GM21737 (cell line): ENCODE measurements around the gene CYREN.
"Not testable (repeated sequence)": the region's sequence is repeated elsewhere in the genome, so short reads cannot be mapped to it uniquely, and the experiment has no call there.

Experiments
- ATAC-seq: cut with Tn5 transposase; IDR thresholded peaks from one replicate; pipeline ENCODE4 v1.9.1; 2021; ENCODE audit warnings: mild to moderate bottlenecking, moderate library complexity; ENCODE audit not compliant: unreplicated experiment

Gene CYREN

DNA sequence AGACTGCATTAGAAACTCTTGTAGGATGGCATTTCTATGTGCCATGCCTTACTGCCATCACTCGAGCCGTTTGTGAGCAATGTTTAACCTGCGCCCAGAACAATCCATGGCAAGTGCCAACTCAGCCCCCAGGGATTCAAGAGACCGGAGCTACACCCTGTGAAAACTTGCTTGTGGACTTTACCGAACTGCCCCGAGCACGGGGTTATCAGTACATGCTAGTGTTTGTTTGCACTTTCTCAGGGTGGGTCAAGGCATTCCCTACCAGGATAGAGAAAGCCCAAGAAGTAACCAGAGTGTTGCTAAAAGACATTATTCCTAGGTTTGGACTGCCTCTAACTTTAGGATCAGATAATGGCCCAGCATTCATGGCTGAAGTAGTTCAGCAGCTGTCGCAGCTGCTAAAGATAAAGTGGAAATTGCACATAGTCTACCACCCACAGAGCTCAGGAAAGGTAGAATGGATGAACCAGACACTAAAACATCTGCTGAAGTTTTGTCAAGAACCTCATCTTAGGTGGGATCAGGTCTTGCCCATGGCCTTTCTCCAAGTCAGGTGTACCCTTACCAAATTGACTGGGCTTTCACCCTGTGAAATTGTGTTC, 8.9 kb upstream of the CYREN start:
- ATAC-seq: no peak

DNA sequence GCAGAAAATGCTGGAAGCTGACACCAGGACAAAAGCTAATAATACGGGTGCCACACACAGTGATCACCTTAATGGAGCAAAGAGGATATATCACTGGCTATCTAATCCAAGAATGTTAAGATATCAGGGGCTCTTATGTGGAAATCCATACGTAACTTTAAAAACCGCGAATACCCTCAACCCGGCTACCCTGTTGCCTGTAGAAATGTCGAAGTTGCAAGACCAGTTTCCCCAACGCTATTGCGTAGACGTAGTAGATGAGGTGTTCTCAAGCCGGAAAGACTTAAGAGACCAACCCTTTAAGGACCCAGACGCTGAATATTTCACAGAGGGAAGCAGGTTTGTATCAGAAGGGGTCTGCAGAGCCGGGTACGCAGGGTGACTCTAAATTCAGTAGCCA, 7.9 kb upstream of the CYREN start:
- ATAC-seq: no peak

DNA sequence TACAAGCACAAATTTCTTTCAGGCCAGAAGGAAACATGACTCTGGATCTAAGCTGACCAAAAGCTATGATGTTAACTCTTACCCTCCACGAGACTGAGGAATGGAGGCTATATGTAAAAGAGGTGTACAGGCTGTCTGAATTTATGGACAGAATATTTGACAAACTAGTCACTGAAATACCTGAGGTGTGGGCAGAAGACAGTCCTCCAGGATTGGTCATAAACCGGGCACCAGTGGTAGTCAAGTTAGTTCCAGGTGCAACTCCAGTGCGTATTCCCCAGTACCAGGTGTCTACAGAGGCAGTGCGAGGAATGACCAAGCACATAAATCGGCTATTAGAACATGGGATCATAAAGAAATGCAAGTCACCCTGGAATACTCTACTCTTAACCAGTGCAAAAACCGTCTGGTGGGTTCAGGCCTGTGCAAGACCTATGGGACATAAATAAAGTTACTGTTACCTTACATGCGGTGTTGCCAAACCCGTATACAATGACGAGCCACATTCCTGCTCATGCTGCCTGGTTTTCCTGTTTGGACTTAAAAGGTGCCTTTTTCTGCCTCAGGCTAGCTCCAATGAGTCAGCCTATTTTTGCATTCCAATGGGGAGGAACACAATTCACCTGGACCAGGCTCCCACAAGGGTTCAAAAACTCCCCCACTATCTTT, 6.7 kb upstream of the CYREN start:
- ATAC-seq: no peak

GRCh38 chr7:135175931-135176330, 5.4 kb upstream of the CYREN start:
- no peak for ATAC-seq

GRCh38 chr7:135174941-135175340, 4.4 kb upstream of the CYREN start:
- ATAC-seq: no peak

GRCh38 chr7:135173916-135174315, 3.4 kb upstream of the CYREN start:
- ATAC-seq: not testable (repeated sequence)

DNA sequence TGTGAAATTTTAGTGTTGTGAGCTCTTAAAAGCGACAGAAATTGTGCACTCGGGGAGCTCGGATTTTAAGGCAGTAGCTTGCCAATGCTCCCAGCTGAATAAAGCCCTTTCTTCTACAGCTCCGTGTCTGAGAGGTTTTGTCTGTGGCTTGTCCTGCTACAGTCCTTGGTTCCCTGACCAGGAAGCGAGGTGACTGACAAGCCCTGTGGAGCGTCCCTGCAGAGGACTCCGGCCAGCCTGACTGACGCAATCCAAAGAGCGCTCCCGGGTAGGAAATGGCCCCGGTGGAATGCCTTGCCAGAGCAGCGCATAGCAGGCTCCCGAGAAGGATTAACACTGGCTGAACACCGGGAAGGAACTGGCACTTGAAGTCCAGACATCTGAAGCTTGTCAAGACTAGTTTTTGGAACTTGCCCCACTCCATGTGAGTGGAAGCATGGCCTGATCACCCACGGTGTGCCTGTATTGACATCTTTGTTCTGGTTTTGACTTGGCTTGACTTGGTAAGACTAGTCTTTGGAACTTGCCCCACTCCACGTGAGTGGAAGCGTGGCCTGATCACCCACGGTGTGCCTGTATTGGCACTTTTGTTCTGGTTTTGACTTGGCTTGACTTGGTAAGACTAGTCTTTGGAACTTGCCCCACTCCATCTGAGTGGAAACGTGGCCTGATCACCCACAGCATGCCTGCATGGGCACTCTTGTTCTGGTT, 1.2 kb upstream of the CYREN start:
- not testable (repeated sequence) for ATAC-seq

DNA sequence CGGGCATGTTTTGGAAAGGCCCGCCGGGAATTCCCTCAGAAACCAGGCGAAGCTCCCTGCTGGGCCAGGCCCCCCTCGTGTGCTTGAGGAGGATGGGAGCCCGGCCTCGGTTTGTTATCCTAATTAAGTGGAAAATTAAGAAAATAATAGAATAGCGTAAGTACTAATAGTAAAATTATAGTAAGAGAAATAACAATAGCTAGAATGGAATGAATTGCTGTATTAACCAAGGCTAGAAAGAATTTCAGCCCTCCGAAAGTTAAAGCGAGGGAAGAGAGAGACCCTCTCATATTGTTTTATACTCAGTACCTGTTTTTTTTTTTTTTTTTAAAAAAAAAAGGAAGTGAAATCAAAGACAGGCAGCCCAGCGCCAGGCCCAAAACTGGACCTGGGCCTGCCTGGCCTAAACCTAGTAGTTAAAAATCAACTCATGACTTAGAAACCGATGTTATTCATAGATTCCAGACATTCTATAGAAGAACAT, 533 bp upstream of the CYREN start:
- ATAC-seq: not testable (repeated sequence)

DNA sequence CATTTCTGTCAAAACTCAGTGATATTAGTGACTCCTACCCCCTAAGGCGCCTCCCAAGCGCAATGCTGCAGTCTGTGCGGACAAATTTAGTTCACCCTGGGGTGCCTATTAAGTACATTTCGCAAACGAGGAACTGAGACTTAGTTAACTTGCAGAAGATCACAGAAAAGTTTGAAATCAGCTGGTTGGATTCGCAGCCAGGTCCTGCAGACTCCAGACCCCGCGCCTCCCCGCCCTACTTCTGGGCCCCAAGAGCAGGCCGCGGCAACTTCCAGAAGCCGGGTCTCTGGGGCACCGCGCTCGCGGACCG, 588 bp downstream of the CYREN start:
- ATAC-seq: no peak

GRCh38 chr7:135169141-135169963, 1.2 kb downstream of the CYREN start:
- peak; percentile 35 for ATAC-seq

DNA sequence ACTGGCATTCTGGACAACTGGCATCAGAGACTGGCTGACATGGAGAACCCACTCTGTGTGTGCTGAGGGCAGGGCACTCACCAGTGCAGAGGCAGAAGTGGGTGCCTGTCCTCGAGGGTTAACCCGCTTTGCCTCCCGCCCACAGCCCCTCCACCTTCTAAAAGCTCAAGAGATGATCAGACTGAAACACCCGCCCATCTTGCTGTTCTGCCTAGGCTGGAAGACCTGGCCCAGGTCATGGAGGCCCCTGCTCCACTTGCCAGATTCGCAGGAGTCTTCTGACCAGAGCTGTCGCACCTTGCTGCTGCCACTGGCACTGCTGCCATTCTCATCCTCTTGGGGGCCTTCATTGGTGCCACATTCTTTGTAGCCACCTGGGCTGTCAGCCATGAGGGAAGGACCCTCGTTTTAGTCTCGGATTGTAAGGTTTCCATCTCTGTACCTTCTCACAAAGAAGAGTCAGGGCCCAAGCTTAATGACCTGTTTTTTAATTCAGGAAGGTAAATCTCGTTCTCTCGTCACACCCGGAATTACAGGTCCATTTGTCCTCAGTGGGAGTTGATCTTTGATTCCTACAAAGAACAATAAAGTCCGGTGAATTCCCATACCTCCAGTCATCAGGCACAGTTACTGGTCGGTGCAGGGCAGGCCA, 1.9 kb downstream of the CYREN start:
- ATAC-seq: no peak

DNA sequence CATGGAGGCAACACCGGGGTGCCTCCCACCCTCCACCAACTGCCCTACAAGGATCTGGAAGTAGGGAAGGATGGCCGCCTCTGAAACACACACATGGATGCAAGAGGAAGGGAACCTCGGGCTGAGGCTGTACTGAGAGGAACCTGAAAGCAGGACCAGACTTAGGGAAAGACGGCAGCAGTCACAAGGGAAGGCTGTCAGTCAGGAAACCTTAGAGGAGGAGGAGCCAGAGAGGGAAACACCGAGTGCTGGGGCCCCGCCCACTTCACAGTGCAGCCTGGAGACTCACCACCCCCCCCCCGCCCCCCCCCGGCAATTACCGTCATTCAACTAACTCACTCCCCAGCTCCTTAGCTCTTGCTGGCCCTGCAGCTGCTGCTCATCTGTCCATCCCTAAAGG, 2.5 kb downstream of the CYREN start:
- no peak for ATAC-seq

DNA sequence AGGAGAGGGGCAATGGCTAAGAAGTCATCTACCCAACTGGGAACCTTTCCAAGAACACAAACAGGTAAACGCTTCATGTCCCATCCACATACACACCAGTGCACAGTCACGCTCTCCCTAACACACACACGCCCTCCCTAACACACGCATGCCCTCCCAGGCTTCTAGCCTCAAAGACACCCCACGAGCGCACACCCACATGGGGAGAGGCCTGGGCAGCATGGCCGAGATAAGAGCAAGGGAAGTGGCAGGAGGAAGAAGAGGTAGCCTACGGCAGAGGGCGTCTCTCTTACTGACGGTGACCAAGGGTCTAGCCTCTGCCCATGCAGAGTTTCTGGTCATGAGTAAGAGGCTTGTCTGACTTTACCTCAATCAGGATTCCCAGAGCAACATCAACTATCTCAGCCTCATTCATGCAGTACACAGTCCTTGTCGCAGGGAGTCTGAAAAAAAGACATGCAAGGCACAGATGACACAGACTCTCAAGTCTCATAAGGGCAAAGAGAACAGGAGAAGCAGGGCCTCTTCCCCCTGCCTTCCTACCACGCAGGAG, 3.1 kb downstream of the CYREN start:
- no peak for ATAC-seq

- ATAC-seq: no peak
Measured at GRCh38 chr7:135166338-135166990, 4.0 kb downstream of the CYREN start.

GRCh38 chr7:135165862-135166261, 4.6 kb downstream of the CYREN start:
- ATAC-seq: no peak

DNA sequence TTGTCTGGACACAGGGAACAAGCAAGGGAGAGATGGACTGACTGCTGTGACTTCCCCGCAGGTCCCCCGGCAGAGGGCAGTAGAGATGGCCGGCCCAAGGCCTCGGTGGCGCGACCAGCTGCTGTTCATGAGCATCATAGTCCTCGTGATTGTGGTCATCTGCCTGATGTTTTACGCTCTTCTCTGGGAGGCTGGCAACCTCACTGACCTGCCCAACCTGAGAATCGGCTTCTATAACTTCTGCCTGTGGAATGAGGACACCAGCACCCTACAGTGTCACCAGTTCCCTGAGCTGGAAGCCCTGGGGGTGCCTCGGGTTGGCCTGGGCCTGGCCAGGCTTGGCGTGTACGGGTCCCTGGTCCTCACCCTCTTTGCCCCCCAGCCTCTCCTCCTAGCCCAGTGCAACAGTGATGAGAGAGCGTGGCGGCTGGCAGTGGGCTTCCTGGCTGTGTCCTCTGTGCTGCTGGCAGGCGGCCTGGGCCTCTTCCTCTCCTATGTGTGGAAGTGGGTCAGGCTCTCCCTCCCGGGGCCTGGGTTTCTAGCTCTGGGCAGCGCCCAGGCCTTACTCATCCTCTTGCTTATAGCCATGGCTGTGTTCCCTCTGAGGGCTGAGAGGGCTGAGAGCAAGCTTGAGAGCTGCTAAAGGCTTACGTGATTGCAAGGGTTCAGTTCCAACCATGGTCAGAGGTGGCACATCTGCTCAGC, 6.0 kb downstream of the CYREN start:
- ATAC-seq: no peak

GRCh38 chr7:135162382-135163001, 8.0 kb downstream of the CYREN start:
- no peak for ATAC-seq

DNA sequence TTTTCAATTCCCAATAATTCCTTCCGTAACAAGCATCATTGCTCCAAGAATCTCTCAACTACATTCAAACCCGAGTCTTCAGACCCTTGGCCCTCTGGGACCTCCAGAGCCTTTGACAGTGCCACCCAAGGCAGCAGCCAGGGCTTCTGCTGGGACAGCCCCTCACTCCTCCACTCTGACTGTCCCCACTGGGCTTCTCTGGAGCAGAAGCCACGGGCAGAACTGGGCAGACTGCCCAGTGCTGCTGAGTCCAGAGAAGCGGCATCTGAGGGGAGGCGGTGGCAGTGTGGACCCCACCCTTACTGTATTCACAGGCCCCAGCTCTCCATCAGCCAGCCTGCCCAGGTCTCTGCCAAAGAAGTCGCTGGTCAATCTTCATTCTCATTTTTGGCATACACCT, 8.8 kb downstream of the CYREN start:
- no peak for ATAC-seq
